ENCODE measurements around the gene LIG1. TPM values are rescaled to one million over a fixed set of nuclear protein-coding genes. Genes with fewer than 3 reads are reported as not detected.

LIG1 gene
- total and polyA plus RNA-seq, 2 donors from 2014 or later, result 14.0 to 25.9 TPM

- no peaks in the 10 kb centered on the region for H3K36me3 ChIP-seq (ENCODE audit: control insufficient read depth in 2 of 3, insufficient read depth in 3 of 3, low read length in 3 of 3)
- H3K9me3 ChIP-seq (ENCODE audit: control insufficient read depth in 2 of 3, insufficient read depth in 1 of 3, low read length in 3 of 3), result no peaks in the 10 kb centered on the region
- H3K4me3 ChIP-seq (ENCODE audit: low read length in 3 of 3), result no peak overlapping the region
- no peak overlapping the region for H3K27ac ChIP-seq (ENCODE audit: low read depth in 2 of 2, low read length in 2 of 2)
- no peak overlapping the region for H3K9ac ChIP-seq (ENCODE audit: low read length in 3 of 3)
- FAIRE-seq (no peak), DNase-seq (peak in 1 of 5 donors; percentile 73)
- H3K27me3 ChIP-seq (ENCODE audit: control insufficient read depth, insufficient read depth, low read length), result no peaks in the 10 kb centered on the region
- H3K4me1 ChIP-seq (ENCODE audit: control insufficient read depth in 2 of 3, insufficient read depth in 2 of 3, low read depth in 1 of 3, low read length in 3 of 3), result no peaks in the 10 kb centered on the region
- intact Hi-C loops (cut with DNase I), result no loop called here
- no peak for TF ChIP-seq CTCF (IDR thresholded peaks at IDR 0.05; ENCODE audit: borderline replicate concordance, extremely low read depth, insufficient read depth)
These were observed 26.2 kb upstream of the LIG1 start for GRCh38 chr19:48196321-48196763.

- FAIRE-seq (no peak), DNase-seq (peak in 1 of 5 donors; percentile 66)
- TF ChIP-seq CTCF (IDR thresholded peaks at IDR 0.05; ENCODE audit: borderline replicate concordance, extremely low read depth, insufficient read depth), result no peak
- H3K4me3 ChIP-seq (ENCODE audit: low read length in 3 of 3), result no peak overlapping the region
- intact Hi-C loops (cut with DNase I), result no loop called here
- no peaks in the 10 kb centered on the region for H3K4me1 ChIP-seq (ENCODE audit: control insufficient read depth in 2 of 3, insufficient read depth in 2 of 3, low read depth in 1 of 3, low read length in 3 of 3)
- H3K36me3 ChIP-seq (ENCODE audit: control insufficient read depth in 2 of 3, insufficient read depth in 3 of 3, low read length in 3 of 3), result no peaks in the 10 kb centered on the region
- no peaks in the 10 kb centered on the region for H3K9me3 ChIP-seq (ENCODE audit: control insufficient read depth in 2 of 3, insufficient read depth in 1 of 3, low read length in 3 of 3)
- H3K9ac ChIP-seq (ENCODE audit: low read length in 3 of 3), result no peak overlapping the region
- no peaks in the 10 kb centered on the region for H3K27me3 ChIP-seq (ENCODE audit: control insufficient read depth, insufficient read depth, low read length)
- no peak overlapping the region for H3K27ac ChIP-seq (ENCODE audit: low read depth in 2 of 2, low read length in 2 of 2)
These were observed 25.0 kb upstream of the LIG1 start for GRCh38 chr19:48194844-48195830.

- no peaks in the 10 kb centered on the region for H3K27me3 ChIP-seq (ENCODE audit: control insufficient read depth, insufficient read depth, low read length)
- DNase-seq (peak in 2 of 5 donors; percentile 26 to 61), FAIRE-seq (no peak)
- no peaks in the 10 kb centered on the region for H3K36me3 ChIP-seq (ENCODE audit: control insufficient read depth in 2 of 3, insufficient read depth in 3 of 3, low read length in 3 of 3)
- no peaks in the 10 kb centered on the region for H3K4me1 ChIP-seq (ENCODE audit: control insufficient read depth in 2 of 3, insufficient read depth in 2 of 3, low read depth in 1 of 3, low read length in 3 of 3)
- no peak overlapping the region for H3K9ac ChIP-seq (ENCODE audit: low read length in 3 of 3)
- no peaks in the 10 kb centered on the region for H3K9me3 ChIP-seq (ENCODE audit: control insufficient read depth in 2 of 3, insufficient read depth in 1 of 3, low read length in 3 of 3)
- H3K4me3 ChIP-seq (ENCODE audit: low read length in 3 of 3), result no peak overlapping the region
- intact Hi-C loops (cut with DNase I), result no loop called here
- no peak overlapping the region for H3K27ac ChIP-seq (ENCODE audit: low read depth in 2 of 2, low read length in 2 of 2)
- TF ChIP-seq CTCF (IDR thresholded peaks at IDR 0.05; ENCODE audit: borderline replicate concordance, extremely low read depth, insufficient read depth), result no peak
These were observed 24.1 kb upstream of the LIG1 start for GRCh38 chr19:48194041-48194843.

All from kidney (tissue), 14 donors.